Astrocyte of the hippocampus (primary cell): ENCODE results near the gene PIGC.

Source experiments
- DNase-seq: peaks from one replicate; pipeline ENCODE4 v3.0.0; 2011; ENCODE audit warnings: low read depth, low spot score

PIGC gene

GRCh38 chr1:172430128-172430454 lies 13.8 kb downstream of the PIGC start:
- no peak for DNase-seq

GRCh38 chr1:172429331-172430127 lies 14.3 kb downstream of the PIGC start:
- DNase-seq = peak; percentile 81

- DNase-seq = no peak
These were observed 16.7 kb downstream of the PIGC start for GRCh38 chr1:172427191-172427590.

- DNase-seq = no peak
These were observed 18.5 kb downstream of the PIGC start for GRCh38 chr1:172425339-172425738.

GRCh38 chr1:172423336-172423735 lies 20.5 kb downstream of the PIGC start:
- DNase-seq = no peak

GRCh38 chr1:172421974-172422604 lies 21.8 kb downstream of the PIGC start:
- no peak for DNase-seq

GRCh38 chr1:172420385-172420784 lies 23.5 kb downstream of the PIGC start, which contains the start of gene C1orf105:
Gene C1orf105, plus strand, starts transcription at chr1:172420685. Its CDS starts 201 bp downstream, at chr1:172420886.
- DNase-seq = no peak

GRCh38 chr1:172417557-172417956 lies 26.3 kb downstream of the PIGC start:
- DNase-seq = peak; percentile 26

GRCh38 chr1:172416496-172417035 lies 27.3 kb downstream of the PIGC start:
- DNase-seq = no peak

GRCh38 chr1:172414331-172414730 lies 29.5 kb downstream of the PIGC start:
- DNase-seq = no peak

GRCh38 chr1:172411791-172412338 lies 32.0 kb downstream of the PIGC start:
- DNase-seq = no peak

- no peak for DNase-seq
These were observed 33.8 kb downstream of the PIGC start for GRCh38 chr1:172410027-172410426.

- DNase-seq = no peak
These were observed 34.9 kb downstream of the PIGC start for GRCh38 chr1:172408958-172409357.

GRCh38 chr1:172406968-172407367 lies 36.9 kb downstream of the PIGC start:
- DNase-seq = no peak

- DNase-seq = no peak
These were observed 38.0 kb downstream of the PIGC start for GRCh38 chr1:172405912-172406311.

- no peak for DNase-seq
These were observed 39.7 kb downstream of the PIGC start for GRCh38 chr1:172404121-172404520.

- DNase-seq = peak; percentile 17
These were observed 40.8 kb downstream of the PIGC start for GRCh38 chr1:172402878-172403569.

GRCh38 chr1:172401892-172402291 lies 42.0 kb downstream of the PIGC start:
- DNase-seq = no peak

GRCh38 chr1:172401477-172401876 lies 42.4 kb downstream of the PIGC start:
- no peak for DNase-seq

GRCh38 chr1:172400722-172401105 lies 43.2 kb downstream of the PIGC start:
- DNase-seq = peak; percentile 9

GRCh38 chr1:172399756-172400721 lies 43.8 kb downstream of the PIGC start:
- DNase-seq = peak; percentile 31
